Measurements from ENCODE around the gene NMNAT1.

Gene NMNAT1

GRCh38 chr1:9910423-9911178 is 32.7 kb upstream of the NMNAT1 start:
- Histone ChIP-seq H4K20me1 (ENCODE audit: insufficient read depth, low read length, poor library complexity, severe bottlenecking) (peaks cover 6% of the 10 kb centered on the region), H3K79me2 (ENCODE audit: insufficient read depth, low read length) (peaks cover 22% of the 10 kb centered on the region), H3K9ac (ENCODE audit: low read depth, low read length, poor library complexity, severe bottlenecking) (peak overlapping the region; percentile 77), H3K9me2 (replicated peaks; ENCODE audit: low read depth, low read length) (no peaks in the 10 kb centered on the region), H3K36me3 (ENCODE audit: insufficient read depth, low read length) (no peaks in the 10 kb centered on the region), H2AFZ (ENCODE audit: low read length) (peak overlapping the region; percentile 91), H3K4me1 (ENCODE audit: insufficient read depth, low read length, poor library complexity, severe bottlenecking) (peaks cover 33% of the 10 kb centered on the region), H3K4me2 (ENCODE audit: low read depth, low read length, poor library complexity, severe bottlenecking) (peak overlapping the region; percentile 75), H3K9me3 (ENCODE audit: insufficient read depth, low read depth, low read length) (no peaks in the 10 kb centered on the region), H3K4me3 (ENCODE audit: low read length, poor library complexity, severe bottlenecking) (peak overlapping the region; percentile 83), H3F3A (ENCODE audit: low read depth) (no peaks in the 10 kb centered on the region), H3K27me3 (ENCODE audit: insufficient read depth, low read length, poor library complexity, severe bottlenecking) (no peaks in the 10 kb centered on the region)
- no peak for TF ChIP-seq CTCF (conservative IDR thresholded peaks at IDR 0.05; ENCODE audit: low read length)
- no peak for TF ChIP-seq EZH2phosphoT487 (IDR thresholded peaks at IDR 0.05; ENCODE audit: borderline replicate concordance)

- TF ChIP-seq EZH2phosphoT487 (IDR thresholded peaks at IDR 0.05; ENCODE audit: borderline replicate concordance), result no peak
- no peak for TF ChIP-seq CTCF (conservative IDR thresholded peaks at IDR 0.05; ENCODE audit: low read length)
- Histone ChIP-seq H3K9ac (ENCODE audit: low read depth, low read length, poor library complexity, severe bottlenecking) (no peak overlapping the region), H3K36me3 (ENCODE audit: insufficient read depth, low read length) (no peaks in the 10 kb centered on the region), H3K4me1 (ENCODE audit: insufficient read depth, low read length, poor library complexity, severe bottlenecking) (peaks cover 25% of the 10 kb centered on the region), H3K9me2 (replicated peaks; ENCODE audit: low read depth, low read length) (no peaks in the 10 kb centered on the region), H3F3A (ENCODE audit: low read depth) (no peaks in the 10 kb centered on the region), H3K4me2 (ENCODE audit: low read depth, low read length, poor library complexity, severe bottlenecking) (no peak overlapping the region), H3K79me2 (ENCODE audit: insufficient read depth, low read length) (peaks cover 21% of the 10 kb centered on the region), H3K27me3 (ENCODE audit: insufficient read depth, low read length, poor library complexity, severe bottlenecking) (no peaks in the 10 kb centered on the region), H2AFZ (ENCODE audit: low read length) (no peak overlapping the region), H3K9me3 (ENCODE audit: insufficient read depth, low read depth, low read length) (no peaks in the 10 kb centered on the region), H4K20me1 (ENCODE audit: insufficient read depth, low read length, poor library complexity, severe bottlenecking) (peaks cover 6% of the 10 kb centered on the region), H3K4me3 (ENCODE audit: low read length, poor library complexity, severe bottlenecking) (no peak overlapping the region)
These were observed 30.9 kb upstream of the NMNAT1 start for GRCh38 chr1:9912264-9912936.

- TF ChIP-seq EZH2phosphoT487 (IDR thresholded peaks at IDR 0.05; ENCODE audit: borderline replicate concordance) (no peak), CTCF (conservative IDR thresholded peaks at IDR 0.05; ENCODE audit: low read length) (no peak)
- no peaks in the 10 kb centered on the region for H3K27me3 ChIP-seq (ENCODE audit: insufficient read depth, low read length, poor library complexity, severe bottlenecking)
- H3K9me2 ChIP-seq (replicated peaks; ENCODE audit: low read depth, low read length), result no peaks in the 10 kb centered on the region
- H3K4me2 ChIP-seq (ENCODE audit: low read depth, low read length, poor library complexity, severe bottlenecking), result no peak overlapping the region
- no peak overlapping the region for H3K9ac ChIP-seq (ENCODE audit: low read depth, low read length, poor library complexity, severe bottlenecking)
- peaks cover 2% of the 10 kb centered on the region for H3K79me2 ChIP-seq (ENCODE audit: insufficient read depth, low read length)
- no peaks in the 10 kb centered on the region for H3F3A ChIP-seq (ENCODE audit: low read depth)
- H3K4me1 ChIP-seq (ENCODE audit: insufficient read depth, low read length, poor library complexity, severe bottlenecking), result peaks cover 7% of the 10 kb centered on the region
- no peaks in the 10 kb centered on the region for H3K9me3 ChIP-seq (ENCODE audit: insufficient read depth, low read depth, low read length)
- H3K36me3 ChIP-seq (ENCODE audit: insufficient read depth, low read length), result no peaks in the 10 kb centered on the region
- no peaks in the 10 kb centered on the region for H4K20me1 ChIP-seq (ENCODE audit: insufficient read depth, low read length, poor library complexity, severe bottlenecking)
- H2AFZ ChIP-seq (ENCODE audit: low read length), result no peak overlapping the region
- no peak overlapping the region for H3K4me3 ChIP-seq (ENCODE audit: low read length, poor library complexity, severe bottlenecking)
These were observed 28.7 kb upstream of the NMNAT1 start for GRCh38 chr1:9914610-9914937.
